SW 1271 (cell line): ENCODE measurements around the gene TBC1D14.
"Not testable (repeated sequence)": the region's sequence is repeated elsewhere in the genome, so short reads cannot be mapped to it uniquely, and the experiment has no call there.

Experiments used
- DNase-seq, 2 experiments: peaks; one replicate each; lab custom pipeline; 2025; lab: John Stamatoyannopoulos, UW

TBC1D14 gene

GRCh38 chr4:6972911-6973310, 63.3 kb downstream of the TBC1D14 start:
- DNase-seq, result no peak

- peak; percentile 35 to 70 for DNase-seq
Measured at GRCh38 chr4:6974138-6974848, 64.7 kb downstream of the TBC1D14 start.

GRCh38 chr4:6977846-6978245, 68.2 kb downstream of the TBC1D14 start:
- DNase-seq, result not testable (repeated sequence)

GRCh38 chr4:6983544-6984142, 74.0 kb downstream of the TBC1D14 start:
- no peak for DNase-seq

GRCh38 chr4:6984612-6985425, 75.2 kb downstream of the TBC1D14 start:
- no peak for DNase-seq

- peak in 1 of 2 experiments; percentile 44 for DNase-seq
Measured at GRCh38 chr4:6986072-6986780, 76.6 kb downstream of the TBC1D14 start.

GRCh38 chr4:6986781-6987587, 77.4 kb downstream of the TBC1D14 start:
- peak; percentile 59 to 84 for DNase-seq

- peak in 1 of 2 experiments; percentile 30 for DNase-seq
Measured at GRCh38 chr4:6987588-6987961, 77.9 kb downstream of the TBC1D14 start.

- no peak for DNase-seq
Measured at GRCh38 chr4:6988016-6988715, 78.5 kb downstream of the TBC1D14 start.

- DNase-seq, result no peak
Measured at GRCh38 chr4:6989331-6989923, 79.8 kb downstream of the TBC1D14 start.

- DNase-seq, result no peak
Measured at GRCh38 chr4:6990661-6991060, 81.0 kb downstream of the TBC1D14 start.

GRCh38 chr4:6991249-6991648, 81.6 kb downstream of the TBC1D14 start:
- DNase-seq, result no peak

- peak in 1 of 2 experiments; percentile 35 for DNase-seq
Measured at GRCh38 chr4:6991771-6992557, 82.3 kb downstream of the TBC1D14 start.

GRCh38 chr4:6992728-6993677, 83.4 kb downstream of the TBC1D14 start:
- no peak for DNase-seq

GRCh38 chr4:6996481-6996880, 86.9 kb downstream of the TBC1D14 start:
- DNase-seq, result no peak

- DNase-seq, result peak in 1 of 2 experiments; percentile 20
Measured at GRCh38 chr4:6999172-7000086, 89.8 kb downstream of the TBC1D14 start.
